GM21723 (cell line): ENCODE results near the gene CTNNA2.

Experiments used
- ATAC-seq: cut with Tn5 transposase; IDR thresholded peaks from one replicate; pipeline ENCODE4 v1.9.1; 2021; ENCODE audit warnings: mild to moderate bottlenecking, moderate library complexity; ENCODE audit not compliant: unreplicated experiment

CTNNA2 gene

GRCh38 chr2:79846878-79847277 lies 334.0 kb downstream of the CTNNA2 start:
- ATAC-seq = no peak

GRCh38 chr2:79849241-79849640 lies 336.4 kb downstream of the CTNNA2 start:
- ATAC-seq = no peak

GRCh38 chr2:79849949-79850348 lies 337.1 kb downstream of the CTNNA2 start:
- no peak for ATAC-seq

- no peak for ATAC-seq
These were observed 338.1 kb downstream of the CTNNA2 start for GRCh38 chr2:79850912-79851311.

GRCh38 chr2:79855264-79856006 lies 342.6 kb downstream of the CTNNA2 start:
- ATAC-seq = no peak

- no peak for ATAC-seq
These were observed 345.0 kb downstream of the CTNNA2 start for GRCh38 chr2:79857888-79858287.

- no peak for ATAC-seq
These were observed 347.6 kb downstream of the CTNNA2 start for GRCh38 chr2:79860228-79861058.

GRCh38 chr2:79861059-79861374 lies 348.2 kb downstream of the CTNNA2 start:
- ATAC-seq = no peak

- no peak for ATAC-seq
These were observed 349.9 kb downstream of the CTNNA2 start for GRCh38 chr2:79862756-79863155.

GRCh38 chr2:79872656-79873055 lies 359.8 kb downstream of the CTNNA2 start:
- ATAC-seq = no peak

- no peak for ATAC-seq
These were observed 361.2 kb downstream of the CTNNA2 start for GRCh38 chr2:79874015-79874414.

GRCh38 chr2:79876430-79876829 lies 363.6 kb downstream of the CTNNA2 start:
- no peak for ATAC-seq

- ATAC-seq = no peak
These were observed 369.7 kb downstream of the CTNNA2 start for GRCh38 chr2:79882548-79882947.

GRCh38 chr2:79887747-79888374 lies 375.0 kb downstream of the CTNNA2 start:
- ATAC-seq = peak; percentile 83

GRCh38 chr2:79892123-79892522 lies 379.3 kb downstream of the CTNNA2 start:
- ATAC-seq = no peak

- no peak for ATAC-seq
These were observed 386.3 kb downstream of the CTNNA2 start for GRCh38 chr2:79899196-79899595.

- ATAC-seq = no peak
These were observed 388.3 kb downstream of the CTNNA2 start for GRCh38 chr2:79901161-79901560.

GRCh38 chr2:79903222-79904000 lies 390.6 kb downstream of the CTNNA2 start:
- no peak for ATAC-seq

GRCh38 chr2:79906139-79906890 lies 393.5 kb downstream of the CTNNA2 start:
- no peak for ATAC-seq

- ATAC-seq = no peak
These were observed 396.7 kb downstream of the CTNNA2 start for GRCh38 chr2:79909521-79909920.
